ENCODE measurements around the gene MAPK10. TPM values are rescaled to one million over a fixed set of nuclear protein-coding genes. Genes with fewer than 3 reads are reported as not detected.

The MAPK10 gene
- total and polyA plus RNA-seq, 2 of the 8 experiments (the other 6 are each of a cell fraction or from before 2014, with no cell fraction given): 2.5 to 3.1 TPM

DNA sequence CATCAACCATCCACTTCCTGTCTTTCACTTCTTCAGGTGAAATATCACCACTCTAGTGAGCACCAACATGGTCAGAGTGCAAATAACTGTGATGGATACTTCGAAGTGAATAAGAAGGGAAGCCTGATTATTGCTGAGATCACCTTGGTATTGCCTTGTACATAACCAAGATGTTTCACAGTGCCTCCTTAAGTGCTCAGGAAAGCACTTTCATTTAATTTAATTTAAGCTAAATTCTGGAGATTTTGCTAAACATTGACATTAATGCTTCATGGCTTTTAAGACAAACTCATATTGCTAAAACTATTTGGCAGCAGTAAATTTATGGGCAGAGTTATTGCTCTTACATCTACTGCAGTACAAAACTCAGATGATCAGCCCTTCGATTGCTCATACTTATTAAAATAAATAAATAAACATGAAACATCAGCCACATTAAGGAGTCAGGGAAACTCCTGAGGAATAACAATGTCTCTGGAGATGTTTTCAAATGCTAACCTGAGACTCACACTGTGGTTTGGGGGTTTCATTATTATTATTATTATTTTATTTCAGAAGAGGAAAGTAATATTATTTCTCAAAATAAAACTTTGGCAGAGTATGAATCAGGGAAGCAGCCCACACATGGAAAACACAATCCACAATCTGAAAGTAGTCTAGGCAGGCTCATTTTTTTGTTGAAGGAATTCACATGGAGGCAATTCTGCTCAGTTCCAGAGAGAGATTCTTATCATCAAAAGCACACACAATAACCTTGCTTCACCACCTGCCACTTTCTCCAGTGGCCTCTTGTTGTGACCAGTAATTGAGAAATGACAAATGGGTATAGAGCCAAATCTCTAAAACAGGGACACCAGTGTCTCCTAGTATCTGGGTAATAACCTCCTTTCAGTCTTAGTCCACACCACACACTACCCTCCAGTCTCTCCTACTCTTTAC is 344.2 kb downstream of the MAPK10 start:
- FAIRE-seq (no peak), DNase-seq (ENCODE audit: low read depth in 1 of 2, low spot score in 2 of 2) (no peak)
- no peaks in the 10 kb centered on the region for H3K79me2 ChIP-seq (ENCODE audit: control insufficient read depth in 1 of 2, insufficient read depth in 2 of 2, low read length in 2 of 2)
- POLR2A ChIA-PET (ENCODE audit: partially characterized antibody): interaction anchor here (1.1 kb wide), 1 partner anchor 7 kb away, joined by 3 read pairs; no protein-coding TSS in a partner anchor
- TF ChIP-seq RFX5 (IDR thresholded peaks at IDR 0.05; ENCODE audit: borderline replicate concordance, low read depth, low read length) (no peak), BACH1 (IDR thresholded peaks at IDR 0.05; ENCODE audit: low read length) (no peak), MAX (IDR thresholded peaks at IDR 0.05) (no peak), SIRT6 (IDR thresholded peaks at IDR 0.05; ENCODE audit: low read length) (no peak), SAP30 (IDR thresholded peaks at IDR 0.05; ENCODE audit: insufficient read depth, insufficient replicate concordance, low read length) (no peak), POLR2AphosphoS5 (IDR thresholded peaks at IDR 0.05; ENCODE audit: low read depth, low read length) (no peak), BRCA1 (IDR thresholded peaks at IDR 0.05; ENCODE audit: low read depth, low read length) (no peak), KDM4A (IDR thresholded peaks at IDR 0.05; ENCODE audit: low read depth, low read length, severe bottlenecking) (no peak), SP1 (IDR thresholded peaks at IDR 0.05; ENCODE audit: low read depth, low read length) (no peak), BCL11A (IDR thresholded peaks at IDR 0.05; ENCODE audit: low read depth in 2 of 2, low read length in 2 of 2) (no peak)
- H2AFZ ChIP-seq (ENCODE audit: low read length): no peak overlapping the region
- no peak overlapping the region for H3K27ac ChIP-seq (ENCODE audit: low read depth, low read length)
- H3K4me2 ChIP-seq (ENCODE audit: insufficient read depth in 1 of 2, low read depth in 2 of 2, low read length in 2 of 2): no peak overlapping the region
- H2BK12ac ChIP-seq (ENCODE audit: low read depth, low read length): no peak overlapping the region
- H4K5ac ChIP-seq (ENCODE audit: insufficient read length, low read depth, low read length): no peak overlapping the region
- H3K27me3 ChIP-seq (replicated peaks in 1 of 4; ENCODE audit: control insufficient read depth in 3 of 4, extremely low read depth in 1 of 4, insufficient read depth in 3 of 4, low read length in 3 of 4): no peaks in the 10 kb centered on the region
- no peak overlapping the region for H3K4me3 ChIP-seq (ENCODE audit: extremely low read depth in 1 of 4, insufficient read depth in 2 of 4, low read depth in 3 of 4, low read length in 4 of 4)
- no peak overlapping the region for H2BK20ac ChIP-seq (ENCODE audit: low read length)
- H2BK5ac ChIP-seq (ENCODE audit: low read depth, low read length): no peak overlapping the region
- H3K56ac ChIP-seq (replicated peaks; ENCODE audit: insufficient read length, low read depth, low read length): no peak overlapping the region
- H4K20me1 ChIP-seq (replicated peaks in 1 of 2; ENCODE audit: control insufficient read depth in 1 of 2, insufficient read depth in 2 of 2, low read length in 2 of 2): no peaks in the 10 kb centered on the region
- H2AK5ac ChIP-seq (ENCODE audit: low read depth, low read length): no peak overlapping the region
- no peaks in the 10 kb centered on the region for H3K9me3 ChIP-seq (ENCODE audit: insufficient read depth in 2 of 2, low read depth in 1 of 2, low read length in 1 of 2)
- no peak overlapping the region for H2BK120ac ChIP-seq (replicated peaks; ENCODE audit: low read depth, low read length)
- no peaks in the 10 kb centered on the region for H3K79me1 ChIP-seq (ENCODE audit: low read depth, low read length)
- CTCF ChIA-PET (ENCODE audit: partially characterized antibody): no interaction called here
- no peak overlapping the region for H3K4ac ChIP-seq (replicated peaks; ENCODE audit: insufficient read length, low read depth, low read length)
- no peak overlapping the region for H3K23ac ChIP-seq (ENCODE audit: insufficient read length)
- H3K18ac ChIP-seq (ENCODE audit: extremely low read depth, low read length): no peak overlapping the region
- WGBS, 2 experiments (ENCODE audit: extremely low coverage in 1 of 2, insufficient coverage in 1 of 2, insufficient read length in 1 of 2, insufficient replicate concordance in 2 of 2, low coverage in 1 of 2, low lambda C conversion rate in 2 of 2, missing lambda C conversion rate in 1 of 2): 85% methylated on average over 2 of the region's 2 CpGs; no CpG with 5 or more reads in 1 of the 2 experiments
- H4K8ac ChIP-seq (ENCODE audit: extremely low read depth, insufficient read depth, low read length): no peak overlapping the region
- H3K9ac ChIP-seq (replicated peaks in 1 of 4; ENCODE audit: extremely low read depth in 1 of 4, low read depth in 3 of 4, low read length in 3 of 4): no peak overlapping the region
- H3K23me2 ChIP-seq (ENCODE audit: low read depth, low read length): no peaks in the 10 kb centered on the region
- H3K14ac ChIP-seq (ENCODE audit: insufficient read length): no peak overlapping the region
- no peak overlapping the region for H2BK15ac ChIP-seq (ENCODE audit: low read length)
- H4K91ac ChIP-seq (replicated peaks; ENCODE audit: insufficient read length, low read length): no peak overlapping the region
- H3K4me1 ChIP-seq (replicated peaks in 1 of 4; ENCODE audit: control insufficient read depth in 3 of 4, insufficient read depth in 4 of 4, low read length in 3 of 4): peaks cover 0 to 4% (median 2%) of the 10 kb centered on the region in 4 experiments; a peak in 2 of 7 replicates
- no peaks in the 10 kb centered on the region for H3K36me3 ChIP-seq (ENCODE audit: control insufficient read depth in 2 of 4, insufficient read depth in 4 of 4, low read length in 3 of 4)
